Testis (tissue), 2 donors: ENCODE results near the gene CDH12.

Source experiments
- POLR2A ChIP-seq: fragments of 450-650 bp; IDR thresholded peaks from one replicate; pipeline ENCODE4 v1.6.1; 2017; ENCODE audit warnings: antibody characterized with exemption, mild to moderate bottlenecking, moderate library complexity
- TF ChIP-seq, protein P1 (sequence below), 3 experiments: fragments of 450-650 bp in 2 of 3; fragments of 200-600 bp in 1 of 3; sonication (generic) in 1 of 3; IDR thresholded peaks; one replicate each; pipeline ENCODE4 v1.5.1; 2016 to 2019; ENCODE audit warnings: antibody characterized with exemption in 3 of 3, mild to moderate bottlenecking in 2 of 3, moderate library complexity in 1 of 3

DNA sequence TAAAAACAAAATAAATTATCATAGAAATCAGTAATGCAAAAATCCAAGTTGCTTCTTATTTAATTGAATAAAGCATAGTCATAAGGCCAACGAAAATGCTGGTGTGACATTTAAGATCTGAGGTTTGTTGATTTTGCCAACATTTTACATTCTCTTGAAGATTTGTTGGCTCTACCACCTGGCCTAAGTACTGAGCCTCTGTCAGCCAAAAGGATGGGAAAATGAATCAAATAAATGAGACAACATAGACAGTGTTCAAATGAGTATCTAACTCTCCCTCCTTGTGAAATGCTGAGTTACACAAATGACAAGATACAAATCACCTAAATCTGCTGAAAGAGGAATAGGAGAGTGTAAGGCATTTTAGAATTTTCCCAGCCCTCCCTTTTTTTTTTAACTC is 575.0 kb downstream of the CDH12 start:
- TF ChIP-seq POLR2A: no peak
- TF ChIP-seq, protein P1, sequence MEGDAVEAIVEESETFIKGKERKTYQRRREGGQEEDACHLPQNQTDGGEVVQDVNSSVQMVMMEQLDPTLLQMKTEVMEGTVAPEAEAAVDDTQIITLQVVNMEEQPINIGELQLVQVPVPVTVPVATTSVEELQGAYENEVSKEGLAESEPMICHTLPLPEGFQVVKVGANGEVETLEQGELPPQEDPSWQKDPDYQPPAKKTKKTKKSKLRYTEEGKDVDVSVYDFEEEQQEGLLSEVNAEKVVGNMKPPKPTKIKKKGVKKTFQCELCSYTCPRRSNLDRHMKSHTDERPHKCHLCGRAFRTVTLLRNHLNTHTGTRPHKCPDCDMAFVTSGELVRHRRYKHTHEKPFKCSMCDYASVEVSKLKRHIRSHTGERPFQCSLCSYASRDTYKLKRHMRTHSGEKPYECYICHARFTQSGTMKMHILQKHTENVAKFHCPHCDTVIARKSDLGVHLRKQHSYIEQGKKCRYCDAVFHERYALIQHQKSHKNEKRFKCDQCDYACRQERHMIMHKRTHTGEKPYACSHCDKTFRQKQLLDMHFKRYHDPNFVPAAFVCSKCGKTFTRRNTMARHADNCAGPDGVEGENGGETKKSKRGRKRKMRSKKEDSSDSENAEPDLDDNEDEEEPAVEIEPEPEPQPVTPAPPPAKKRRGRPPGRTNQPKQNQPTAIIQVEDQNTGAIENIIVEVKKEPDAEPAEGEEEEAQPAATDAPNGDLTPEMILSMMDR (IDR thresholded peaks at IDR 0.05): no peak
